GM10266 (cell line): ENCODE measurements around the gene GPRIN1.

Source experiments
- DNase-seq: peaks from one replicate; pipeline ENCODE4 v3.0.0; 2012; ENCODE audit errors: extremely low spot score
- TF ChIP-seq, protein P1 (sequence below): IDR thresholded peaks from 2 replicates; pipeline ENCODE4 v1.5.1; 2012; ENCODE audit warnings: mild to moderate bottlenecking, low read depth; ENCODE audit not compliant: control insufficient read depth, insufficient read depth; ENCODE audit errors: missing control alignments

The GPRIN1 gene

GRCh38 chr5:176647030-176647842 is 37.3 kb upstream of the GPRIN1 start, which contains the start of gene TSPAN17:
Gene TSPAN17 (plus strand): TSS chr5:176647484. CDS start chr5:176647616, 132 bp downstream.
- TF ChIP-seq, protein P1, sequence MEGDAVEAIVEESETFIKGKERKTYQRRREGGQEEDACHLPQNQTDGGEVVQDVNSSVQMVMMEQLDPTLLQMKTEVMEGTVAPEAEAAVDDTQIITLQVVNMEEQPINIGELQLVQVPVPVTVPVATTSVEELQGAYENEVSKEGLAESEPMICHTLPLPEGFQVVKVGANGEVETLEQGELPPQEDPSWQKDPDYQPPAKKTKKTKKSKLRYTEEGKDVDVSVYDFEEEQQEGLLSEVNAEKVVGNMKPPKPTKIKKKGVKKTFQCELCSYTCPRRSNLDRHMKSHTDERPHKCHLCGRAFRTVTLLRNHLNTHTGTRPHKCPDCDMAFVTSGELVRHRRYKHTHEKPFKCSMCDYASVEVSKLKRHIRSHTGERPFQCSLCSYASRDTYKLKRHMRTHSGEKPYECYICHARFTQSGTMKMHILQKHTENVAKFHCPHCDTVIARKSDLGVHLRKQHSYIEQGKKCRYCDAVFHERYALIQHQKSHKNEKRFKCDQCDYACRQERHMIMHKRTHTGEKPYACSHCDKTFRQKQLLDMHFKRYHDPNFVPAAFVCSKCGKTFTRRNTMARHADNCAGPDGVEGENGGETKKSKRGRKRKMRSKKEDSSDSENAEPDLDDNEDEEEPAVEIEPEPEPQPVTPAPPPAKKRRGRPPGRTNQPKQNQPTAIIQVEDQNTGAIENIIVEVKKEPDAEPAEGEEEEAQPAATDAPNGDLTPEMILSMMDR = peak; percentile 55
- peak; percentile 100 for DNase-seq

- TF ChIP-seq, protein P1 = no peak
- no peak for DNase-seq
These were observed 36.7 kb upstream of the GPRIN1 start for GRCh38 chr5:176646707-176647029.

- TF ChIP-seq, protein P1 = no peak
- no peak for DNase-seq
These were observed 36.2 kb upstream of the GPRIN1 start for GRCh38 chr5:176646049-176646706.

DNA sequence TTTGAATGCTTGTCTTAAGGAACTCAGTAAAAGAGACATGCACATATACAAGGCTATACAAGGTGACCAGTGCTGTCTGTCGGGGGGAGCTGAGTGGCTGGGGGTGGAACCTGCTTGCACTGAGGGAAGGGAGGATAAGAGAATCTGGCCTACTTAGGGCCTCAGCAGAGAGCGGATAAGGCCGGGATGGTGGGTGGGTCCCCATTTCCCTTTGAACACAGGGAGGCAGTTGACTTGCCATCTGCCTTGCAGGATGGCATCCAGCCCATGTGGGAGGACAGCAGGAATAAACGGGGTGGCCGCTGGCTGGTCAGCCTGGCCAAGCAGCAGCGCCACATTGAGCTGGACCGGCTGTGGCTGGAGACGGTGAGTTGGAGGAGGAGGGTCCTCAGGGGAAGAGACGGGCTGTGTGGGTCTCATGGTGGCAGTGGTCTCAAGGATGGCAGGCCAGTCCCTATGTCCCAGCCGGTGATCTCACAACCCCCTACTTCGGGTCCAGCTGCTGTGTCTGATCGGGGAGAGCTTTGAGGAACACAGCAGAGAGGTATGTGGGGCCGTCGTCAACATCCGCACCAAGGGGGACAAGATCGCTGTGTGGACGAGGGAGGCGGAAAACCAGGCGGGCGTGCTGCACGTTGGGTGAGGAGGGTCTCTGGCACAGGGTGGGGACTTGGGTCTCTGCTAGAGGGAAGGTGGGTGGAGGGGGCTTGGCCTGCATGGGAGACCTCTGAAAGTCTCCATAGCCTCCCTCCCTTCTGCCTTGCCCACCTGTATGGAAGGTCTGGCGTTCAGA is 35.1 kb upstream of the GPRIN1 start:
- TF ChIP-seq, protein P1 = no peak
- no peak for DNase-seq

GRCh38 chr5:176644294-176644693 is 34.3 kb upstream of the GPRIN1 start:
- DNase-seq = no peak
- TF ChIP-seq, protein P1 = no peak

DNA sequence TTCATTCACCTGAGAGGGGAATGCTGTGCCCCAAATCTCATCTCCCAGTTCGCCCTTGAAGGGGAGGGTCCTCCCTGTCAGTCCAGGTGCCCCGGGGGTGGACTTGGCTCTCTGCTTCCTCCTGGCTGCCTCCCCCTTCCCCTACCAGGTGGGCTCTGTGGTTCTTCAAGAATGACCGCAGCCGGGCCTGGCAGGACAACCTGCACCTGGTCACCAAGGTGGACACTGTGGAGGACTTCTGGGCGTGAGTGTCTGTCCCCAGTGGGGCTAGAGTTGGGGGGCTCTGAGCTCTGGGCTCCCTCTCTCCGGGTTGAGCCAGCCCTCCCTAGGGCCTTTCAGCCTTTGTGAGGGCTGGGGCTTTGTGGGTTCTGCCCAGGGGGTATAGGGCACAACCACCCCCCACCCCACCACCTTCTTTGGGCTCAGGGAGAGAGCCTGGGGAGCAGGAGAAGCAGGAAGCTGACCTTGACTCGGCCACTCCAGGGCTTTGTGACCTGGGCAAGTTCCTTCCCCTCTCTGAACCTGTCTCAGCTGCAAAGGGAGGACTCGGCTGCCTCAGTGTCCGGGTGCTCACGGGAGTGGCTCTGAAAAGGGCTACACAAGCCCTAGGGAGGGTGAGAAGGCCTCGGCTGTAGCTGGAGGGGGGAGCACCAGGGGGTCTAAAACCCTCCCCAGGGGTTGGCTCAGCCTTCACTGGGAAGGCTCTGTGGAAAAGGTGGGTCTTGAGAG is 33.7 kb upstream of the GPRIN1 start:
- no peak for DNase-seq
- TF ChIP-seq, protein P1 = no peak
